Measurements from ENCODE around the gene PDP2. TPM values are rescaled to one million over a fixed set of nuclear protein-coding genes. Genes with fewer than 3 reads are reported as not detected.

The PDP2 gene
- polyA plus RNA-seq, 1 of the 3 experiments (the other 2 are of a cell fraction): 4.7 TPM

- Histone ChIP-seq H3K27ac (ENCODE audit: low read depth in 2 of 2, low read length in 1 of 2) (no peak overlapping the region), H3K4me3 (ENCODE audit: low read depth in 2 of 2, low read length in 1 of 2) (no peak overlapping the region; a peak in 1 of 4 replicates), H3K9ac (no peak overlapping the region), H3K9me3 (no peaks in the 10 kb centered on the region), H3F3A (replicated peaks; ENCODE audit: insufficient read depth) (peaks cover 6% of the 10 kb centered on the region), H3K4me1 (ENCODE audit: control insufficient read depth in 1 of 2, insufficient read depth in 2 of 2, low read depth in 1 of 2, low read length in 1 of 2) (peaks cover 9 to 11% of the 10 kb centered on the region in 2 experiments; a peak in 3 of 4 replicates), H3K27me3 (ENCODE audit: insufficient read depth) (no peaks in the 10 kb centered on the region), H2AFZ (ENCODE audit: low read depth) (no peak overlapping the region), H4K20me1 (ENCODE audit: insufficient read depth) (no peaks in the 10 kb centered on the region), H3K4me2 (no peak overlapping the region), H3K36me3 (replicated peaks in 1 of 2; ENCODE audit: control insufficient read depth in 1 of 2, insufficient read depth in 2 of 2, low read length in 1 of 2) (no peaks in the 10 kb centered on the region), H3K9me2 (no peaks in the 10 kb centered on the region), H3K79me2 (ENCODE audit: insufficient read depth) (no peaks in the 10 kb centered on the region)
- CTCF ChIA-PET: interaction anchor here (0.6 to 8.5 kb wide), 49 partner anchors 9 to 305 kb away, joined by 3 to 174 read pairs (median 5); partner anchors contain the start of genes CDH16, CES3, CIAO2B and FBXL8
- TF ChIP-seq RCOR1 (IDR thresholded peaks at IDR 0.05; ENCODE audit: low read length): no peak
- TF ChIP-seq PBX3 (IDR thresholded peaks at IDR 0.05): no peak
- peak; percentile 98 for TF ChIP-seq RAD21 (IDR thresholded peaks at IDR 0.05; ENCODE audit: low read length)
- TF ChIP-seq RXRA (IDR thresholded peaks at IDR 0.05; ENCODE audit: borderline replicate concordance, low read depth): no peak
- no peak for TF ChIP-seq MEF2A (IDR thresholded peaks at IDR 0.05; ENCODE audit: borderline replicate concordance, low read depth)
- TF ChIP-seq SMC3 (IDR thresholded peaks at IDR 0.05; ENCODE audit: low read depth, low read length): peak; percentile 88
- TF ChIP-seq MAX (IDR thresholded peaks at IDR 0.05; ENCODE audit: low read depth): no peak
- TF ChIP-seq GABPA (IDR thresholded peaks at IDR 0.05; ENCODE audit: low read depth): no peak
- no peak for TF ChIP-seq RFX5 (IDR thresholded peaks at IDR 0.05; ENCODE audit: low read length)
- TF ChIP-seq EZH2phosphoT487 (IDR thresholded peaks at IDR 0.05; ENCODE audit: borderline replicate concordance, low read depth): no peak
- TF ChIP-seq CTCF (IDR thresholded peaks at IDR 0.05): peak; percentile 89
- TF ChIP-seq CHD2 (IDR thresholded peaks at IDR 0.05; ENCODE audit: low read length, partially characterized antibody): peak; percentile 48
- TF ChIP-seq REST (IDR thresholded peaks at IDR 0.05; ENCODE audit: low read depth, low read length): no peak
- TF ChIP-seq ELF1 (IDR thresholded peaks at IDR 0.05): no peak
- TF ChIP-seq SIN3A (IDR thresholded peaks at IDR 0.05; ENCODE audit: borderline replicate concordance, low read depth, low read length): no peak
- POLR2A ChIA-PET: interaction anchor here (0.6 to 1.2 kb wide), 3 partner anchors 11 to 34 kb away, joined by 3 to 6 read pairs (median 4); partner anchors contain the start of gene PDP2
- peak; percentile 76 for DNase-seq
- 44% methylated on average over 10 of the region's 11 CpGs for WGBS (ENCODE audit: low lambda C conversion rate)
Observed at GRCh38 chr16:66894948-66895688, 14.8 kb downstream of the PDP2 start.
